Activated T-cell treated with anti-CD3 and anti-CD28 coated beads, Interleukin-2, amount 50 U/mL, for 4 hours (primary cell): Measurements from ENCODE around the gene BST1. TPM values are rescaled to one million over a fixed set of nuclear protein-coding genes. Genes with fewer than 3 reads are reported as not detected.

Experiments
- ATAC-seq, 2 donors: fragments of 200-7000 bp; cut with Tn5 transposase; one replicate each; pipeline ENCODE4 v1.10.0; 2021
- DNase-seq: peaks from one replicate; pipeline ENCODE4 v3.0.0-alpha.2; 2020
- H3K27me3 Mint-ChIP-seq: one replicate; pipeline ENCODE4 v1.8.0; 2021; ENCODE audit warnings: low read depth, mixed read lengths
- H3K36me3 Mint-ChIP-seq: one replicate; pipeline ENCODE4 v1.8.0; 2022; ENCODE audit warnings: mixed read lengths; ENCODE audit not compliant: insufficient read depth
- H3K4me1 Mint-ChIP-seq: one replicate; pipeline ENCODE4 v1.8.0; 2021; ENCODE audit warnings: low read depth, mixed read lengths
- H3K4me3 Mint-ChIP-seq: one replicate; pipeline ENCODE4 v1.8.0; 2021; ENCODE audit warnings: mild to moderate bottlenecking, moderate library complexity, mixed read lengths
- H3K9me3 Mint-ChIP-seq: one replicate; pipeline ENCODE4 v1.8.0; 2021; ENCODE audit warnings: mixed read lengths
- total RNA-seq, 3 donors: library from RNA; stranded (reverse); gene quantifications; one replicate each; pipeline ENCODE4 v1.2.1, GENCODE V29; 2021

The BST1 gene
- total RNA-seq, 3 donors from 2014 or later, result 0.18 to 0.41 TPM; not detected in 1

DNA sequence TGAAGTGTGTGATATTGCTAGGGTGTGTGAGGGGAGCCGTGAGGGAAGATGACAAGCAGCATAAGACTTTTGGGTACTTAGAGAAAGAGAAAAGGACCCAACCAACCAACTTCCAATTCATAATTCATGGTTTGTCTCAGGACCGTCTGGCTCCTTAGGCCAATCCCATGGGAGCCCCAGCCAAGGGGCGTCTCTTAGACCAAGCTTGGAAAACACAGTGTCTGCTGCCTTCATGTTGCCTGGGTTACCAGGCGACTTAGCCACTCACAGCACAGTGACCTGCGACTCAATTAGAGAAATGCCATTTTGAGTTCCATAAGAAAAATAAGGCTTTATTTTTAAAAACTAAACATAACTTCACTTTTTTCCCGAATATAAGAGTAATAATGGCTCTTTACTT is 32.7 kb downstream of the BST1 start:
- Mint-ChIP-seq H3K36me3 (no peaks in the 10 kb centered on the region), H3K27me3 (no peaks in the 10 kb centered on the region), H3K4me1 (peaks cover 34% of the 10 kb centered on the region), H3K9me3 (peaks cover 3% of the 10 kb centered on the region), H3K4me3 (no peak overlapping the region)
- no peak for DNase-seq
- no peak for ATAC-seq

DNA sequence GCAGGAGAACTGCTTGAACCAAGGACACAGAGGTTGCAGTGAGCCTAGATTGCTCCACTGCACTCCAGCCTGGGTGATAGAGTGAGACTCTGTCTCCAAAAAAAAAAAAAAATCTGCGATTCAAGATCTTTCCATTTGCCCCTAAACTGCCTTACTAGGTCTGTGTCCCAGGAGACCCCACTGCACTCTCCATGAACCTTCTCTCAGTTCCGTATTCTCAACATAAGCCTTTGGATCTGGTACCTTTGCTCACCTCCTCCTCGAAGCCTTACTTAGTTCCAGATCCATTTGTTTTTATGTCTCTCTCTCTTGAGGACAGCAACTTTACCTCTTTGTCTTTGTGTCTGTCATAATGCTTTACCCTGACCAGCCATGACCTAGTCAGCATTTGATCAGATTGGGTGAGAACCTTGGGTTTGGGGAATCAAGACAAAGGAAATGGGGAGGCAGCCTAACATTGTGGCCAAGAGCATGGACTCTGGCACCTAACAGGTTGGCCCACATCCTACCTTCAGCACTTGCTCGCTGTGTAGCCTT is 33.7 kb downstream of the BST1 start:
- no peak for ATAC-seq
- DNase-seq, result no peak
- H3K36me3 Mint-ChIP-seq, result no peaks in the 10 kb centered on the region
- no peak overlapping the region for H3K4me3 Mint-ChIP-seq
- H3K9me3 Mint-ChIP-seq, result peaks cover 3% of the 10 kb centered on the region
- no peaks in the 10 kb centered on the region for H3K27me3 Mint-ChIP-seq
- H3K4me1 Mint-ChIP-seq, result peaks cover 34% of the 10 kb centered on the region

DNA sequence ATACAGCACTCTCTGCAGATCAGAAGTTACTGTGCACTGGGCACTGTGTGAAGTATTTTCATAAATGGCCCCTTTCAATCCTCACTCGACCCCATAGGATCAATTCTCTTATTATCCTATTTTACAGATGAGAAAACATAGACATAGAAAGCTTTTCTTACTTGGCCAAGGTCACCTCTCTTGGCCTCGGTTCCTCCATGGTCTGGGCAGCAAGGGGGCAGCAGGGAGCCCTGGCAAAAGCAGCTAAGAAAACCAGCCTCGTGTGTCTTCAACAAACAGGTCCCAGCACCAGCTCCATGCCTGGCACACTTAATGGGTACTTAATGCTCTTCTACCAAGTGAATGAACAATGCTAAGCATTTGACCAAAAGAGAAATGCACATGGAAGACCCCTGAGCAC is 34.4 kb downstream of the BST1 start:
- Mint-ChIP-seq H3K4me3 (no peak overlapping the region), H3K4me1 (peaks cover 34% of the 10 kb centered on the region), H3K9me3 (peaks cover 8% of the 10 kb centered on the region), H3K36me3 (no peaks in the 10 kb centered on the region), H3K27me3 (no peaks in the 10 kb centered on the region)
- ATAC-seq (no peak), DNase-seq (no peak)

DNA sequence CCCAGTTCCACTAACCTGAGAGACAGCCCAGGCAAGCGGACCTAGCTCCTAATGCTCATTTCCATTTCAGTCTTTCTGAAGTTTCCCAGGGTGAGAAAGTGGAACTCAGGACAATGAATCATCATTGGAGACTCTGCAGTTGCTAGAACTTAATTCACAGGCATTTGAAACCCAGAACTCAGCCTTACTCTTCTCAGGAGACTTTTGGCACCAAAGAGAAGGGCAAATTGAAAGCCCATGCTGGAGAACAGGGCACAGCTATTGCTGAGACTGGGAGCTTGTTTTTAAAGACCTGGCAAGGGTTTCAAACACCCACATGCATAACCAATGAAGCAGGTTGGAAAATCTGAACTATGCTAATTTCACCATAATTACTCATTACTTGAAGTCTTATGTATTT is 36.0 kb downstream of the BST1 start:
- ATAC-seq, result peak; percentile 87 to 90
- peaks cover 19% of the 10 kb centered on the region for H3K9me3 Mint-ChIP-seq
- H3K4me3 Mint-ChIP-seq, result no peak overlapping the region
- H3K27me3 Mint-ChIP-seq, result no peaks in the 10 kb centered on the region
- no peaks in the 10 kb centered on the region for H3K36me3 Mint-ChIP-seq
- DNase-seq, result no peak
- peaks cover 32% of the 10 kb centered on the region for H3K4me1 Mint-ChIP-seq

DNA sequence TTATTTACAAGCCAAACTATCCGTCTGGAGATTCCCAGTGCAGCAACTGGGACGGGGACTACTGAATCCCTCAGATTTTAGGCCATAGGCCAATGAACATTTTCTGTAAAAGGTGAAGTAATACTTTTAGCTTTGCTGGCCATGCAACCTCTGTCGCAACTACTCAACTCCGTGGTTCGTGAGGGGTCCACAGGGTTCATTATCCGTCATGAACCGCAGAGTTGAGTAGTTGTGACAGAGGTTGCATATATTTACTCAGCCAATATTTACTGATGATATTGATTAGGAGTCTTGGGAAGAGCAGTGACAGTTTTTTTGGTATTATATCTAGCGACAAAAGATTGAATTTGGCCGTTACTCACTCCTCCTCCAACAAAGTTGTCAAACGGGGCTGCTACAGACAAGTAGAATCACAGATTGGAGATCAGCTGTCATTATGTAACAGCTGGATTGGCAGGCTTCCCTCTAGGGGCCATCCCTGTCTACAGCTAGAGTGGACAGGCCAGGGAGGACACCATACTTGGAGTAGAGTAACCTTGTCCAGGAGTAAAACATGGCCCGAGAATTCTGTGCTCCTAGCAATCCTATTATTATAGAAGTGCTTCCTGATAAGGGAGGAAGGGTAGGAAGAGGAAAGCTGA is 38.0 kb downstream of the BST1 start:
- no peaks in the 10 kb centered on the region for H3K27me3 Mint-ChIP-seq
- peaks cover 19% of the 10 kb centered on the region for H3K9me3 Mint-ChIP-seq
- DNase-seq (no peak), ATAC-seq (no peak)
- H3K36me3 Mint-ChIP-seq, result no peaks in the 10 kb centered on the region
- peaks cover 28% of the 10 kb centered on the region for H3K4me1 Mint-ChIP-seq
- no peak overlapping the region for H3K4me3 Mint-ChIP-seq

DNA sequence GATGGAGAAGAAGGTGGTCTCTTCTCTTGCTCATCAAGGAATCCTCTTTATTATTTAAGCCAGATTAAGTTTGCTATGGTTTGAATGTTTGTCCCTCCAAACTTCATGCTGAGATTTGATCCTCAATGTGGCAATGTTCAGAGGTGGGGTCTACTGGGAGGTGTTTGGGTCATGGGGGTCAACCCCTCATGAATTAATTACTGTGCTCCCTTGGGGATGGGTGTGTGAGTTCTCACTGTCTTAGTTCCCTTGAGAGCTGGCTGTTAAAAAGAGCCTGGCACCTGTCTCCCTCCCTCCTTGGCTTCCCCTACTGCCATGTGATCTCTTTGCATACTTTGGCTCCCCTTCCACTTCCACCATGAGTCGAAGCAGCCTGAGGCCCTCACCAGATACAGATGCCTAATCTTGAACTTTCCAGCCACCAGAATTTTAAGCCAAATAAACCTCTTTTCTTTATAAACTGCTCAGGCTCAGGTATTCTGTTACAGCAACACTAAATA is 39.3 kb downstream of the BST1 start:
- Mint-ChIP-seq H3K4me1 (peaks cover 25% of the 10 kb centered on the region), H3K9me3 (peaks cover 23% of the 10 kb centered on the region), H3K36me3 (no peaks in the 10 kb centered on the region)

DNA sequence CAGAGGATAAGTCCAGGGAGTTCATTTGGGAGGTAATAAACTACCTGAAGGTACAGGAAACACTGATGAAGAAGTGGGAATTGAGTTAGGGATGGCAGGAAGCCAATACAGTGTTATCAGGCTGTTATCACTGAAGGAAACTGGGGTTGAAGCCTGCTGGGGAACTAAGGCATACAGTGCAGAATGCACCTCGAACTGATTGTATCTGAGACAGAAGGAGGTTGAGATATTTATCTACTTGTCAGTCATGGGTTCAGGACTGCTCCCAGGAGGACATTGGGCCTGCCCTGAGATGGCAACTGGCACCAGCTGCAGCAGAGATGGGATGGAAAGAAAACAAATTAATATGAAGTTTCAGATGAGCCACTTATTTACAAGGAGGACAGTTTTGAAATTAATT is 39.8 kb downstream of the BST1 start:
- no peak for ATAC-seq
- no peak for DNase-seq
- Mint-ChIP-seq H3K4me3 (no peak overlapping the region), H3K36me3 (no peaks in the 10 kb centered on the region), H3K9me3 (peaks cover 23% of the 10 kb centered on the region), H3K4me1 (peaks cover 20% of the 10 kb centered on the region), H3K27me3 (no peaks in the 10 kb centered on the region)

More for the DNA sequence above, 39.3 kb downstream of the BST1 start:
- Mint-ChIP-seq H3K4me3 (no peak overlapping the region), H3K27me3 (no peaks in the 10 kb centered on the region)
- DNase-seq, result no peak
- no peak for ATAC-seq

DNA sequence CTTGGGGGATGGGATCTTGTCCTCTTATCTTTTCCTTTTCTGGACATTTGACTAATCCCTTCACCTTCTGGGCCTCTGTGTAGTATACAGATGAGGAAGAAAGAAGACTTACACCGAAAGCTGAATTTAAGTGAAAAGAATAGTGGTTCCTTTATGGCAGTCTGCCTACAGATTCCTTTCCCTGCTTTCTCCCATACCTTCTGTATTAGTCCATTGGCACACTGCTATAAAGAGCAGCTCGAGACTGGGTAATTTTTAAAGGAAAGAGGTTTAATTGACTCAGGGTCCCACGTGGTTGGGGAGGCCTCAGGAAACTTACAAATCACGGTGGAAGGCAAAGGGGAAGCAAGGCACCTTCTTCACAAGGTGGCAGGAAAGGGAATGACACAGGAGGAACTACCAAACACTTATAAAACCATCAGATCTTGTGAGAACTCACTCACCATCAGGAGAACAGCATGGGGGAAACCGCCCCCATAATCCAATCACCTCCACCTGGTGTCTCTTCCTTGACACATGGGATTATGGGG is 41.2 kb downstream of the BST1 start:
- Mint-ChIP-seq H3K4me3 (no peak overlapping the region), H3K36me3 (no peaks in the 10 kb centered on the region), H3K27me3 (no peaks in the 10 kb centered on the region), H3K9me3 (peaks cover 23% of the 10 kb centered on the region), H3K4me1 (peaks cover 7% of the 10 kb centered on the region)
- ATAC-seq (no peak), DNase-seq (no peak)

DNA sequence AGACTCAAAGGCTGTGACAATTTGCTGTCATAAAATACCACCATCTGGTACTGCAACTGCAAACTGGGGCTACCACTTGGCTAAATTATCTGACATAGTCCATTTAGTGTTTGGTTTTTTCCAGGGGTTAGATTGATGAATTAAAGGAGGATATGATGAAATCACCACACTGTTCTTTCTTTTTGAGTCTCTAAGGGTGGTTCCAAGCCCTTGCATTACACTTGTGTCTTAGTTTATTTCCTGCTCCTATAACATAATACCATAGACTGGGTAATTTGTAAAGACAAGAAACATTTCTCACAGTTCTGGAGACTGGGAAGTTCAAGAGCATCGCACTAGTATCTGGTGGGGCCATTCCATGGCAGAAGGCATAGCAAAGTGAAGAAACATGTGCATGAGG is 43.2 kb downstream of the BST1 start:
- peaks cover 23% of the 10 kb centered on the region for H3K9me3 Mint-ChIP-seq
- no peaks in the 10 kb centered on the region for H3K27me3 Mint-ChIP-seq
- DNase-seq (no peak), ATAC-seq (no peak)
- no peaks in the 10 kb centered on the region for H3K4me1 Mint-ChIP-seq
- H3K4me3 Mint-ChIP-seq, result no peak overlapping the region
- no peaks in the 10 kb centered on the region for H3K36me3 Mint-ChIP-seq

DNA sequence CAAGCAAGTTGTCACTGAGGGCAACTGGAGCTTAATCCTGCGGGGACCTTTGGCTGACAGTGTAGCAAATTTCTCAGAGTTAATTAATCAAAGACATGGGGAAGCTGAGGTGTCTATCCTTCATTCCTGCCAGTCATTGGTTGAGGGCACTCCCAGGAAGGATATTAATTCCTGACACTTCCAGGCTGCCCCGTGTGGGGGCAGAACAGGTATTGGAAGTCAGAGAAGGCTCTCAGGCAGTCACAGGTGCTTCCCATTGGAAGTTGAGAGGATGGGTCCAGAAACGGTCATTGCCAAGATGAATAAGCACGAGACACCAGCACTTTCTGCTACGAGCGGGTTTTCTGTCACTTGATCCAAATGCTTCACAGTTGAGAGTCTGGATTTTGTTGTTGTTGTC is 46.1 kb downstream of the BST1 start:
- Mint-ChIP-seq H3K9me3 (peaks cover 9% of the 10 kb centered on the region), H3K27me3 (no peaks in the 10 kb centered on the region), H3K36me3 (no peaks in the 10 kb centered on the region), H3K4me1 (peaks cover 9% of the 10 kb centered on the region), H3K4me3 (no peak overlapping the region)
- ATAC-seq, result no peak
- no peak for DNase-seq

DNA sequence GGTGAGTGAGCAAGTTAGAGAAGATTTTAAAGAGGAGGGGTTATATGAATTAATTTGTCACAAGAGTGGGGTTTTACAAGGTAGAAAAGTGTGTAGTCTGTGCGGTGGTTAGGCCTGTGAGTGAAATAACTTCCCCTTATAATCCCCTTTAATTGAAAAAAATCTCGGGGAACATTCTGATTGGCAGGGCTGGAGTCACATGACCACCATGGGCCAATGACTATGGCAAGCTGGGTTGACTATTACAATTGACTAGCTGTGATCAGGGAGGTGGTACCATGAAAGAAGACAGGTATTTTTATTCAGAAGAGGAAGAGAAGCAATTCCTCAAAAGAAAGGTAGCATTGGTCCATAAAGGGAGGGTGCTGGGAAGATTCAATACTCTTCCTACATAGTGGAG is 48.3 kb downstream of the BST1 start:
- no peak for DNase-seq
- H3K4me3 Mint-ChIP-seq, result no peak overlapping the region
- no peaks in the 10 kb centered on the region for H3K36me3 Mint-ChIP-seq
- H3K9me3 Mint-ChIP-seq, result peaks cover 7% of the 10 kb centered on the region
- H3K27me3 Mint-ChIP-seq, result no peaks in the 10 kb centered on the region
- H3K4me1 Mint-ChIP-seq, result peaks cover 31% of the 10 kb centered on the region
- no peak for ATAC-seq

DNA sequence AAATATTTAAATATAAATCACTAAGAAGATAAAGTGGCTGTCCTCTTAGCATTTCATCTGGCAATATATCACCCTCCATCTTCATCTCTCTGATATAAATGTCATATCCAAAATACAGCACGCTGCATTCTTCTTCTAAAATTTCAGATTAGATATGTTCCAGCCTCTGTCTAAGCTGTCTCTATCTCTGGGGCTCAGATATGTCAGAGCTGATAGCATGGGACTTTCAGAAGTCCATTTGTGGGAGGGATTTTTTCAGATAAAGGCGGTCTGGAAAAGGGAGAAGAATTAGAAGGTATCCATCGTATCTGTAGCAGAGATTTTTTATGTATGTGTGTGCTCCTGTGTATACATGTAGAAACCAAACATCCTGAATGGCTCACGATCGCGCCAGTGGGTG is 50.2 kb downstream of the BST1 start:
- Mint-ChIP-seq H3K4me3 (no peak overlapping the region), H3K27me3 (no peaks in the 10 kb centered on the region), H3K4me1 (peaks cover 46% of the 10 kb centered on the region), H3K9me3 (peaks cover 5% of the 10 kb centered on the region), H3K36me3 (no peaks in the 10 kb centered on the region)
- DNase-seq, result no peak
- ATAC-seq, result no peak

DNA sequence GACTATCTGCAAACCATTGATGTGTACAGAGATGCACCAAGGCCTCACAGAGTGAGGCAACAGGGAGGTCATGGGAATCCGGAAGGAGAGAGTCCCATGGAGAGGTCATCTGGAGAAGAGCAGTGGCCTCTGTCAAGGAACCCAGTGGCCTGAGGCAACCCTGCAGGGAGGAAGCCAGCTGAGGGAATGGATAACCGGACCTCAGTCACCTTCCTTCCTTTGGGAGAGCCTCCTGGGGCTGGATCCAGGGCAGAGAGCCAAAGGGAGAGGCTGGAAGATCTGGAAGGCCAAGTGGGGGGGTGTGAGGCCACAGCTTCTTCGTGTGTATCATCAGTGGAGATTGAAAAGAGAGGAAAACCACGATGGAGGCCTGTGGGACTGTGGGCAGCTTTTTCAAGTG is 50.9 kb downstream of the BST1 start:
- H3K4me1 Mint-ChIP-seq, result peaks cover 49% of the 10 kb centered on the region
- H3K4me3 Mint-ChIP-seq, result no peak overlapping the region
- no peaks in the 10 kb centered on the region for H3K27me3 Mint-ChIP-seq
- H3K36me3 Mint-ChIP-seq, result no peaks in the 10 kb centered on the region
- H3K9me3 Mint-ChIP-seq, result peaks cover 5% of the 10 kb centered on the region
- ATAC-seq, result no peak
- DNase-seq, result no peak

DNA sequence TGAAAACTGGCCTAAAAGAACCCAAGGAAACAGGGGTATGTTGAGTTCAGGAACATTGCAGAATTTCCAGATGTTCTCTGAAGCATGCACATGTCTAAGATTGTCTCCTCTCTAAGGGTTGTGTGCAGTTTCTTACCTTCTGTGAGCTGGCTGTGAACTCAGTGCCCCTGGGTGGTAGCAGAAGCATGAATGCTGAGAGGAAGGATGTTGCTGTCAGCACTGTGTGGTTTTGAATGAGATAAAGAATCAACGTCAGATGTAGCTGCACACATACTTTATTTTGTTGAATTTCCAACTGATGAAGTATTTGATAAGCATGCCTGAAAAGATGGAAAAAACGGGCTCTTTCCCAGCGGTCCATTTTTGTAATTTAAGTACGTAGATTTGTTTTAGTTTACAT is 51.5 kb downstream of the BST1 start:
- ATAC-seq, result peak; percentile 39 to 59
- peak; percentile 26 for DNase-seq
- peaks cover 5% of the 10 kb centered on the region for H3K9me3 Mint-ChIP-seq
- H3K27me3 Mint-ChIP-seq, result no peaks in the 10 kb centered on the region
- no peak overlapping the region for H3K4me3 Mint-ChIP-seq
- no peaks in the 10 kb centered on the region for H3K36me3 Mint-ChIP-seq
- peaks cover 49% of the 10 kb centered on the region for H3K4me1 Mint-ChIP-seq
